Hepatocyte (in vitro differentiated cells): ENCODE results near the gene NT5E. TPM values are rescaled to one million over a fixed set of nuclear protein-coding genes. Genes with fewer than 3 reads are reported as not detected.
A peak's percentile ranks its signal among the peaks of the same experiment; 100 is the strongest.

Source experiments
- DNase-seq: peaks from one replicate; pipeline ENCODE4 v3.0.0-alpha.2; 2016; ENCODE audit warnings: low spot score
- H2AFZ ChIP-seq: fragments of 200-600 bp; sonication (generic); 2 replicates; pipeline ENCODE4 v1.6.0; 2016; ENCODE audit warnings: antibody characterized with exemption, mild to moderate bottlenecking
- H3K27ac ChIP-seq: fragments of 200-600 bp; sonication (generic); 2 replicates; pipeline ENCODE4 v1.5.1; 2016; ENCODE audit warnings: mild to moderate bottlenecking
- H3K27me3 ChIP-seq: fragments of 200-600 bp; sonication (generic); 2 replicates; pipeline ENCODE4 v1.6.1; 2016
- H3K36me3 ChIP-seq: fragments of 200-600 bp; sonication (generic); replicated peaks from 2 replicates; pipeline ENCODE4 v1.5.1; 2016; ENCODE audit warnings: low read depth; ENCODE audit not compliant: insufficient read depth
- H3K4me1 ChIP-seq: fragments of 200-600 bp; sonication (generic); 2 replicates; pipeline ENCODE4 v1.5.1; 2016; ENCODE audit warnings: mild to moderate bottlenecking, moderate library complexity; ENCODE audit not compliant: insufficient read depth
- H3K4me2 ChIP-seq: fragments of 200-600 bp; sonication (generic); 2 replicates; pipeline ENCODE4 v1.6.0; 2016
- H3K4me3 ChIP-seq: fragments of 200-600 bp; sonication (generic); 2 replicates; pipeline ENCODE4 v1.5.1; 2016; ENCODE audit warnings: mild to moderate bottlenecking
- H3K79me2 ChIP-seq: fragments of 200-600 bp; sonication (generic); 2 replicates; pipeline ENCODE4 v1.6.0; 2017; ENCODE audit warnings: mild to moderate bottlenecking
- H3K9me2 ChIP-seq: fragments of 200-600 bp; sonication (generic); replicated peaks from 2 replicates; pipeline ENCODE4 v1.6.0; 2017; ENCODE audit warnings: mild to moderate bottlenecking; ENCODE audit not compliant: insufficient read depth
- H3K9me3 ChIP-seq: fragments of 200-600 bp; sonication (generic); 2 replicates; pipeline ENCODE4 v1.5.1; 2016; ENCODE audit warnings: low read depth, mild to moderate bottlenecking
- H4K20me1 ChIP-seq: fragments of 200-600 bp; sonication (generic); 2 replicates; pipeline ENCODE4 v1.6.0; 2016; ENCODE audit warnings: mild to moderate bottlenecking; ENCODE audit not compliant: insufficient read depth, poor library complexity, severe bottlenecking
- CTCF ChIP-seq: fragments of 200-600 bp; sonication (generic); IDR thresholded peaks from 2 replicates; pipeline ENCODE4 v1.5.1; 2016; ENCODE audit warnings: antibody characterized with exemption, mild to moderate bottlenecking; ENCODE audit not compliant: poor library complexity
- EZH2 ChIP-seq: fragments of 200-600 bp; sonication (generic); IDR thresholded peaks from 2 replicates; pipeline ENCODE4 v1.6.1; 2016; ENCODE audit warnings: antibody characterized with exemption, mild to moderate bottlenecking, borderline replicate concordance
- EZH2phosphoT487 ChIP-seq: fragments of 200-600 bp; sonication (generic); IDR thresholded peaks from one replicate; pipeline ENCODE4 v1.6.1; 2018; ENCODE audit warnings: antibody characterized with exemption, mild to moderate bottlenecking, low read depth, moderate library complexity; ENCODE audit not compliant: unreplicated experiment, severe bottlenecking
- WGBS: methylation state at CpG from one replicate; pipeline ENCODE4 v1.1.6; 2016; ENCODE audit warnings: low lambda C conversion rate; ENCODE audit errors: missing lambda C conversion rate; 5-methylcytosine and 5-hydroxymethylcytosine counted together
- polyA plus RNA-seq: library from polyadenylated mRNA; unstranded; fragments of >200 nt; fragmentation: Nextera tagmentation; extraction: Ambion mirVana; gene quantifications from 2 replicates; pipeline ENCODE4 v1.2.1, GENCODE V29; 2016
- total RNA-seq: library from RNA; depleted of rRNA; stranded (reverse); fragments of >200 nt; gene quantifications from 2 replicates; pipeline ENCODE4 v1.2.3, GENCODE V29; 2014

The NT5E gene
- total and polyA plus RNA-seq, 2 experiments from 2014 or later: 1.8 to 3.0 TPM

- Histone ChIP-seq H3K4me1 (peaks cover 38% of the 10 kb centered on the region), H4K20me1 (no peaks in the 10 kb centered on the region), H3K79me2 (no peaks in the 10 kb centered on the region), H3K36me3 (no peaks in the 10 kb centered on the region), H3K4me3 (no peak overlapping the region), H3K4me2 (peak overlapping the region; percentile 55), H3K27me3 (no peaks in the 10 kb centered on the region), H3K9me3 (no peaks in the 10 kb centered on the region), H3K9me2 (no peaks in the 10 kb centered on the region), H3K27ac (peak overlapping the region; percentile 96), H2AFZ (no peak overlapping the region)
- no peak for TF ChIP-seq EZH2phosphoT487
- TF ChIP-seq EZH2: no peak
- TF ChIP-seq CTCF: no peak
- 59% methylated on average over 12 of the region's 12 CpGs for WGBS
- DNase-seq: peak; percentile 43
Observed at GRCh38 chr6:85404564-85405174, 45.2 kb upstream of the NT5E start.

- H3K27me3 ChIP-seq: no peaks in the 10 kb centered on the region
- H3K4me3 ChIP-seq: no peak overlapping the region
- no peak for TF ChIP-seq EZH2
- no peak for TF ChIP-seq CTCF
- TF ChIP-seq EZH2phosphoT487: no peak
- H3K79me2 ChIP-seq: no peaks in the 10 kb centered on the region
- no peaks in the 10 kb centered on the region for H4K20me1 ChIP-seq
- H3K27ac ChIP-seq: peak overlapping the region; percentile 96
- peak overlapping the region; percentile 55 for H3K4me2 ChIP-seq
- no peaks in the 10 kb centered on the region for H3K36me3 ChIP-seq
- no peak overlapping the region for H2AFZ ChIP-seq
- WGBS: 45% methylated on average over 3 of the region's 3 CpGs
- peak; percentile 54 for DNase-seq
- no peaks in the 10 kb centered on the region for H3K9me3 ChIP-seq
- H3K9me2 ChIP-seq: no peaks in the 10 kb centered on the region
- peaks cover 38% of the 10 kb centered on the region for H3K4me1 ChIP-seq
Observed at GRCh38 chr6:85405175-85405852, 44.6 kb upstream of the NT5E start.

- Histone ChIP-seq H2AFZ (no peak overlapping the region), H3K4me3 (no peak overlapping the region), H4K20me1 (no peaks in the 10 kb centered on the region), H3K27ac (peak overlapping the region; percentile 96), H3K27me3 (no peaks in the 10 kb centered on the region), H3K9me2 (no peaks in the 10 kb centered on the region), H3K9me3 (no peaks in the 10 kb centered on the region), H3K36me3 (no peaks in the 10 kb centered on the region), H3K4me1 (peaks cover 38% of the 10 kb centered on the region), H3K4me2 (peak overlapping the region; percentile 54), H3K79me2 (no peaks in the 10 kb centered on the region)
- peak; percentile 29 for DNase-seq
- 47% methylated on average over 2 of the region's 2 CpGs for WGBS
- TF ChIP-seq CTCF (no peak), EZH2phosphoT487 (no peak), EZH2 (no peak)
Observed at GRCh38 chr6:85405853-85406198, 44.1 kb upstream of the NT5E start.
